Measurements from ENCODE around the gene LUC7L3. TPM values are rescaled to one million over a fixed set of nuclear protein-coding genes. Genes with fewer than 3 reads are reported as not detected.

LUC7L3 gene
- total and polyA plus RNA-seq, 2 of the 13 experiments (the other 11 are each of a cell fraction or from before 2014, with no cell fraction given), result 108 to 120 TPM

- no peak for TF ChIP-seq ZNF407 (CRISPR knock-in tag; IDR thresholded peaks at IDR 0.05; ENCODE audit: not compliant biosample characterization)
- TF ChIP-seq ATAD3A (CRISPR knock-in tag; IDR thresholded peaks at IDR 0.05), result no peak
- no peak for TF ChIP-seq ZNF512B (CRISPR knock-in tag; IDR thresholded peaks at IDR 0.05; ENCODE audit: borderline replicate concordance)
- TF ChIP-seq EZH2 (conservative IDR thresholded peaks at IDR 0.05; ENCODE audit: low read depth, low read length), result no peak
- no peak for TF ChIP-seq PHB2 (IDR thresholded peaks at IDR 0.05; ENCODE audit: partially characterized antibody)
- TF ChIP-seq U2AF1 (optimal IDR thresholded peaks at IDR 0.05; ENCODE audit: low read depth, low read length), result no peak
- TF ChIP-seq RORA (CRISPR knock-in tag; IDR thresholded peaks at IDR 0.05), result 0 out of 2 replicates have a peak, but pooled peaks have one; percentile 1
- no peak for TF ChIP-seq SNRNP70 (IDR thresholded peaks at IDR 0.05; ENCODE audit: low read depth, low read length)
- peak; percentile 17; the same call in 1 of the 2 replicates for TF ChIP-seq CTCF (CRISPR knock-in tag; IDR thresholded peaks at IDR 0.05)
- no peak for TF ChIP-seq SMC3 (IDR thresholded peaks at IDR 0.05; ENCODE audit: low read length)
Observed at GRCh38 chr17:50708050-50709000, 11.1 kb upstream of the LUC7L3 start (continued).
